NOMO-1 treated with DMSO at 0.1 percent for 48 hours (cell line): ENCODE measurements around the gene UCHL5.

Experiments used
- DNase-seq: peaks from one replicate; lab custom pipeline; 2025; ENCODE audit not compliant: unreplicated experiment; lab: John Stamatoyannopoulos, UW

UCHL5 gene

DNA sequence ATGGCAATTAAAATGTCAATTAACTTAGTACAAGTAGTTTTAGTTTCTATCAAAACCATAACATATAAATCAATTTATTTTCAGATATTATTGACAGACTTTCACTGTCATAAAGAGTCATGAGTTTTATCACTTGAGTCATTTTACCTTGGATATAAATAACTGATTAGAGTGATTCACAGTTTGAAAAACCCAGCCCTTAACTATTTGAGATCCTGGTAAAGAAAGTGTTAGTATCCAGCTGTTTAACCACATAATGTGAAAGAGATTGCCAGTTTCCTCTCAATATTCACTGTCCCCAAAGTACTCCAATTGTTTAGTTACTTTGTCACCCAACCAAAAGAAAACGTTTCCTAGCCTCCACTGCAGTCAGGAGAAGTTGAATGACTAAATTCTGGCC, 91.3 kb downstream of the UCHL5 start:
- DNase-seq, result no peak

DNA sequence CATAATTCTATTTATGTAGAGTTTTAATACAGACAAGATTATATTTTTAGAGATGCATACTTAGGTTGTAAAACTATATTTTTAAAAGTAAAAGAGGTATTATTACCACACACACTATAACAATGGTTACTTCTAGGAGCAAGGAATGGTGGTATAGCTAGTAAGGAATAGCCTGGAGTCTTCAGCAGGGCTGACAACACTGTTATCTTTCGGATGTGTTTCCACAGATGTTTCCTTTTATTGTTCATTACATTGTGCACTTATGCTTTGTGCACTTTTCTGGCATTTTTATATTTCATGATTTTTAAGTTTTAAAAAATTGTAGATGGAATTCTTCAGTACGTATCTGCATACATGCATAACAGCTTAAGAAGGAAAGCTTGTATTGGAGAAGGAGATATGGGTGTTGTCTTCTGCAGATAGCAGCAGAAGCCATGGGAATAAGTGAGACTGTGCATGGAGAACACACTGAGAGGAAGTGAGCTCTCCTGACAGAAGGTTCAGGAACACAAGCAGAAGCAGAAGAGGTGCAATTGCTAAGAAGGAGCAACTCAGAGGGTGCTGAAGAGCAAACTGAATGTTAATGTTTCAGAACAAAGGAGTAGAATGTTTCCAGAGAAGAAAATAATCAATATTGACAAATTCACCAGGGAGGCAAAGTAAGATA, 91.8 kb downstream of the UCHL5 start:
- no peak for DNase-seq

DNA sequence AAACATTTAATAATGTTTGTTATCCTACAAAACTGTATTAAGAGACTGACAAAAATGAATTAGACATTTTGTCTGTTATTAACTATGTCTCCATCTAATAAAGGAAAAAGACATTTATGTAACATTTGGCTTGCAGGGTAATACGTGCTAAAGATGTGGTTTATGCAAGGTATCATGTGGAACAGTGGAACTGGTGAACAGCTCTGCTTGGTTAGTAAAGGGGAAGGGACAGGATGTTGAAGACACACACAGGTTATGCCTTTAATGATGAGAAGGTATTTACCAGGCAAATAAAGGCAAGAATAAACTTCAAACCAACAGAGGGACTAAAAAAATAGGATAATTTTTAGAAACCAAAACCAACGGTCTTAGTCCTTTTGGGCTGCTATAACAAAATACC, 93.1 kb downstream of the UCHL5 start:
- no peak for DNase-seq

DNA sequence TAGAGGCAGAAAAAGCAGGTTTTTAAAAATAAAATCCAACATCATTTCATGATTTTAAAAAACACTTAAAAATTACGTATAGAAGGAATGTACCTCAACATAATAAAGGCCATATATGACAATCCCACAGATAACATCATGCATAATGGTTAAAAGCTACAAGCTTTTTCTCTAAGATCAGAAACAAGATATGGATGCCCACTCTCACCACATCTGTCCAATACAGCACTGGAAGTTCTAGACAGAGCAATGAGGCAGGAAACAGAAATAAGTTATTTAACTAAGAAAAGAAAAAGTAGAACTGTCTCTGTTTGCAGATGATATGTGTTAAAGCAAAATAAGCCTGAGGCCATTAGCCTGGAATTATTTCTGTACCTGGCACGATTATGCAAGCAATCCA, 96.3 kb downstream of the UCHL5 start:
- no peak for DNase-seq
